PC-3 (cell line): ENCODE results near the gene ANK3.

Experiments used
- CTCF ChIP-seq: fragments of 300-600 bp; sonication (generic); conservative IDR thresholded peaks from 2 replicates; pipeline ENCODE4 v1.5.1; 2017; ENCODE audit warnings: antibody characterized with exemption, low read depth, mild to moderate bottlenecking, low read length
- EZH2phosphoT487 ChIP-seq: fragments of 300-600 bp; sonication (generic); IDR thresholded peaks from 2 replicates; pipeline ENCODE4 v1.6.1; 2018; ENCODE audit warnings: mild to moderate bottlenecking, antibody characterized with exemption, low read length, borderline replicate concordance

GRCh38 chr10:59985639-59986038, 404.0 kb downstream of the ANK3 start:
- no peak for TF ChIP-seq EZH2phosphoT487
- TF ChIP-seq CTCF: no peak
